NCI-H2107 treated with DMSO at 0.1 percent for 48 hours (cell line): ENCODE measurements around the gene RRP1.

ENCODE experiments used
- DNase-seq: peaks from one replicate; lab custom pipeline; 2025; ENCODE audit not compliant: unreplicated experiment; lab: John Stamatoyannopoulos, UW

The RRP1 gene

DNA sequence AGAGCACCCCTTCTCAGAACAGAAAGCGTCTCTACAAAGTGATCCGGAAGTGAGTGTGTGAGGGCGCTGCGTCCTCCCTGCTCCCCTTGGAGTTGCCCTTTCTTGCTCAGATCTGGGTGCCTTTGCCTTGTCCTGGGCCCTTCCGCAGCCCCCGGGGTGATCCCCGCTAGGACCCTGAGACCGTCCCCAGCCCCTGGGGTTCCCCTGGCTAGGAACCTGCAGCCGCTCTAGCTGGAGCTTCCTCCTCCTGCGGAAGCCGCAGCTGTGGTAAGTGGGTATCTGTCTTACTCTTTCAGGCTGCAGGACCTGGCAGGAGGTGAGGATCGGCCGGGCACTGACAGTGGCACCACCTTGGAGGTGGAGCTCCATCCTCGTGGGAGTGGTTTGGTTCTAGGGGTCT lies 11.2 kb downstream of the RRP1 start:
- no peak for DNase-seq

- DNase-seq = no peak
Measured at GRCh38 chr21:43801006-43801783, 11.8 kb downstream of the RRP1 start.

- DNase-seq = no peak
Measured at GRCh38 chr21:43802713-43803313, 13.4 kb downstream of the RRP1 start.

DNA sequence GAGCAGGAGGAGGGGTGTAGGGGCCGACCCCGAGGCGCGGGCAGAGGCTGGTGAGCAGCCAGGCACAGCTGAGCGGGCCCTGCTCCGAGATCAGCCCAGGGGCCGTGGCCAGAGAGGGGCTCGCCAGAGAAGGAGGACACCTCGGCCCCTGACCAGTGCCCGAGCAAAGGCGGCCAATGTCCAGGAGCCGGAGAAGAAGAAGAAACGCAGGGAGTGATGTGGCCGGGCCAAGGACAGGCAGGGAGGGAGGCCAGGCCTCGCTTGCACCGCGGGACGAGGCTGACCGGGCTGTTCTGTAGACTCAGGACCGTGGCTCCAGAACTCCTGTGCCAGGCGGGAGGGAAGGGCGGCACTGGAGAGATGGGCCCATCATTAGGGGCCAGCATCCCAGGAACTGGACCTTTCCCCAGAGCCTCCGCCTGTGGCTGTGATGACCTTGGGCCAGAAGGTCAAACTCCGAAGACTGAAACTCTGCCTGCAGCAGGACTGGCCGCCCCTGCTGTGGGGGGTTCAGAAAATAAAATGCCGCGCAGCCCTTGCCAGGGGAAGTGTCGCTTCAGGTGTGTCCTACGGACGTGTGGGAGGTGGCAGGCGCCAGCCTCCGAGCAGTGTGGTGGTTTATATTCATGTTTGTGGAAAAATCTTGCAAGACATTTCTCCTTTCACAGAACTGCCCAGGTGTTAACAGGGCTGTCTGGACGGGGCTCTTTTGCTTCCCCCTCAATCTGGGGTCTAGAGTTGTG lies 14.4 kb downstream of the RRP1 start:
- no peak for DNase-seq

- no peak for DNase-seq
Measured at GRCh38 chr21:43805275-43805800, 16.0 kb downstream of the RRP1 start.

- DNase-seq = no peak
Measured at GRCh38 chr21:43806017-43806710, 16.8 kb downstream of the RRP1 start.

DNA sequence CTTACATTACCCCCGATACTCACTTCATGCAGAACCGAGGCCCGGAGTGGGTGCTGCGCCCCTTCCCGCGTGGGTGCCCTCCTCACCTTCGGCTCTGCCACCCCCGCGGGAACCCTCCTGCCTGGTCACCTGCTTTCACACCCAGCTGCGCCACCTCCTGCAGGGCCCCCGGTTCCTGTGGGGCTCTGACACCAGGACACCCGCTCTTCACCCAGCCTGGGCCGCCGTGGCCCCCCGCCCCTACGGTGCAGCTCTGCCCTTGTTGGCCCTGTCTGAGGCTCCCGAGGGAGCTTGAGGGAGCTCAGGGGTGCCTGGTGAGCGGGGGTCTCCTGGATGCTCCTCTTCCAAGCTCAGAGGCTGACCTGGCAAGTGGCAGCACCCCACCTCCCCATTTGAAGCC lies 19.0 kb downstream of the RRP1 start:
- DNase-seq = no peak

- DNase-seq = no peak
Measured at GRCh38 chr21:43808832-43809251, 19.5 kb downstream of the RRP1 start.

GRCh38 chr21:43809346-43809799 lies 20.0 kb downstream of the RRP1 start:
- DNase-seq = no peak

DNA sequence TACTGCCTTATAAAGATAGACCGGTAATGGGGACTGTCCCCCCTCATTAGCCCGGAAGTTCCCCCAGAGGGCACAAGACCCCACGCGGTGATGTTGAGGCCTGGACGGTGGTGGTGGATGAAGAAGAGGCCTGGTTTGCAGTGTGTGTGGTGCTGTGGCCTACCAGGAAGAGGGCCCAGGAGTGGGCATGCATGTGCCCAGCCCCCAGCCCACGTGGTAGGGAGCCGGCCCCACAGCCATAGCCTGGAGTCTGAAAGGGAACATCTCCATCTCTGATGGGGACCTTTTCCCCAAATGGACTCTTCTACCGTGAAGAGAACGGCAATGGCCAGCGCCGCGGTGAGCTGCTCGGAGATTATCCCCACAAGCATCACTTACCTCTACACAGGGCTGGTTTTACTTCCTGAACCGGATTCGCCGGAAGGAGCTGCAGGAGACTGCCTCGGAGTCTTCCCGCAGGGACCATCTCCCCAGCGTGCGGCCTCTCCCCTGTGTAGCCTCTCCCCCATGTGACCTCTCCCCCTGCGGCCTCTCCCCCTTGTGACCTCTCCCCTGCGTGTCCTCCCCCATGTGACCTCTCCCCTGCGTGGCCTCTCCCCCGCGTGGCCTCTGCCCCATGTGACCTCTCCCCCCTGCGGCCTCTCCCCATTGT lies 20.6 kb downstream of the RRP1 start:
- DNase-seq = no peak

DNA sequence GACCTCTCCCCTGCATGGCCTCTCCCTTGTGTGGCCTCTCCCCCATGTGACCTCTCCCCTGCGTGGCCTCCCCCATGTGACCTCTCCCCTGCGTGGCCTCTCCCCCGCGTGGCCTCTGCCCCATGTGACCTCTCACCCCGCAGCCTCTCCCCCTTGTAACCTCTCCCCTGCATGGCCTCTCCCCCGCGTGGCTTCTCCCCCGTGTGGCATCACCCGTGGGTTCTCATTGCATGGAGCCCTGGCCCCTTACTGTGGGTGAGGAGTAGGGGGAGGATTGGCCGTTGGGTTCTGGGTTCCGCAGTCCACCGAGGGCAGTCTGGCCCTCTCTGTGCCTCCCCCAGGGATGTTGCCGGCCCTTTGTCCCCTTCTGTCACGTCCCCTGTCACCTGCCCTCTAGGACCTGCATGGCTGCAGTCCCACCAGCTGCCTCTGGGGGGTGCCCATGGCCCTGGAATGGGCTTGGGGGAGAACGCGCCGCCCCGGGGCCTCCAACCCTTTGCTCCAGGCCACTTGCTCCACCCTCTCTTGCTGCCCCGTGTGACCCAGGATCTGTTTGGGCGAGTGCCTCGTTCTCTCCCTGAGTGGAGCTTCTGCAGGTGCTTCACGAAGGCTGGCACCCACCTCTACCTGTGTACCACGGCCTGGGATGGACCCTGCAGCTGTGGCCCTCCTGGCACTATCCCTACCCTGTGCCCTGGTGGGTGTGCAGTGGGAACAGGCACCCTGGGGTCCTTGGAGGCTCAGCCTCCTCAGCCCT lies 21.3 kb downstream of the RRP1 start:
- DNase-seq = peak; percentile 65

DNA sequence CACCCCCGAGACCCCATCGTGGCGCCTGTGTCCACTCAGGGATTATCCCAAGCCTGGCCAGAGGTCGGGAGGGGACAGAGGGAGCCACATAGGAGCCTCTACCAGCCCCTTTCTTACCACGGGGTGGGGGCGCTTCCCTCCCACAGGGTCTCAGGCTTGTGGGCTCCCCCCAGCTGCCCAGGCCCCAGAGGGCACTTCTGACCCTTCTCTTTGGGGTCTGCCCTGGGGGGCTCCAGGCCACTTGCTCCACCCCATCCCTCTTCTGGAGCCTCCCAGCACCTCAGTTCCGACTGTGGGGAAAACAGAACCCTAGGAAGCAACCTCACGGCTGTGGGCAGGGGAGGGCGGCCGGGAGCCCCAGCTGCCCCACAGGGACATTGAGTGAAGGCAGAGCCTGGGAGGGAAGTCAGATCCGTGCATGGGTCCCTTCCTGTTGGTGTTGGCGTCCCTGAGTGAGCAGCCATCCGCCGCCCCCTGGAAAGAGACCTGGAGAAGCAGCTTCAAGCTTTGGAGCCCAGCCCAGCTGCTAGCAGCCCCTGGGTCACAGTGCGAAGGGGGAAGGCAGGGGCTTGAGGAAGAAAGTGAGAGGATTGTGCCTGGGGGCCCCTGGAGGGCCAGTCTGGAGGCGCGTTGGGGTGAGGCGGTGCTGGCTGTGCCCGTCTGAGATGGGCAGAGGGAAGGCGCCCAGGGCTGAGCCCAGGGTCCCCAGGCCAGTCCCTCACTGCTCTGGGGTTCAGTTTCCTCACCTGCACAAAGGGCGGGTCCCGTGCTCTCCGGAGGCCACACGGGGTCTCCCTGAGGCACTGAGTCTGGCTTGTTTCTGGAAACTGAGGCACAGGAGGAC lies 22.1 kb downstream of the RRP1 start:
- DNase-seq = peak; percentile 13

DNA sequence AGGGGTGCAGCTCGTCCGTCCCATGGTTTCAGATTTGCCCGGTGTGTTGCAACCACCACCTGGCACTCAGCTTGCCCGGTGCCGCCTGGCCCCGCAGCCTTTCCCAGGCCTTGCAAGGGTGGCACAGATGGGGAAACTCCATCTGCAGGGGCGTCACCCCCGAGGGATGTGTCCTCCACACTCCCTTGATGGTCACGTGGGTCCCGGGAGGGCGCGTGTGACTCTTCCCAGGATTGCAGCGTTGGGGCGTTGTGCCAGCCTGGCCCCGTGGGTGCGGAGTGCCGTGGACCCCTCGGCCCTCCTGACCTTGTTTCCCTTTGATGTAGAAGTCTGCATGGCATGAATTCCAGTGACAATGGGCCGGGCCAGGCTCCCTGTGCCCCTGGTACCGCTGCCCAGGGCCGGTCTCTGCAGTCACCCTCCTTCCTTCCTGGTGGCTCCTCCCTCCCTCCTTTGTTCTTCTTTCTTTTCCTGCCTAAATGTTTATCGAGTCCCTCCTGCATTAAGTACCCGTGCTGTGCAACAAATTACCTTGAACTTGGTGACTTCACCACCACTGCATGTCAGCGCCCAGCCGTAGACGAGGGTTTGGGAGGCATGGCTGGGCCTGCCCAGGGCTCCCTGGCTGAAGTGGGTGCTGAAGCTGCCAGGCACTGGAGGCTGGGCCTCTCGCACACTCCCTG lies 22.9 kb downstream of the RRP1 start:
- DNase-seq = peak; percentile 88

DNA sequence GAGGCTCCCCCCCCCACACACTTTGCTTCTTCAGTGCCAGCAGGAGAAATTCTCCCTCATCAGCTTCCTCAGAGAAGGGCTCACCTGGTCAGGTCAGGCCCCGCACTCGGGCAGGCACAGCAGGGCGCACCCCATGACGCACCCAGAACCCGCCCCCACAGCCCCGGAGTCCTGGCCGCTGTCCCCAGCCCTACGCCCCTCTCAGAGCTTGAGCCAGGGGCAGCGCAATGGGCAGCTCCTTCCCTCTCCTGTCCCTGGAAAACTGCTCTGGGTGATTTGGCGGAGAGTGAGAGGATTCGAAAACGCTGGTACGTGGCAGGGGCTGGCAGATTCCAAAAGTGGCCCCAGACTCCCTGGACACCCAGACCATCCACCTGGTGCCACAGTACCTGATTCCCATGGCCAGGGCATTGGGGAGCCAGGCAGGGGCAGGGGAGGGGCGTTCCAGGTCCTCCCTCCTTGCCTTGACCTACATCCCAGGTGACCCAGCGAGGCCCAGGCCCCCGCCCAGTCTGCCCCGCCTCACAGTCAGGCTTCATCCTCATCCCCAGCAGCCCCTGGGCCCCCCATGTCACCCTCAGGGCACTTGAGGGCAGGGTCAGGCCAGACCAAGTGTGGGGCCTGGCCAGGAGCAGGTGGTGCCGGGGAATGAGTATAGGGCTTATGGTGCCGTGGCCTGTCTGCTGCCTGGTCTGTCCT lies 23.7 kb downstream of the RRP1 start:
- no peak for DNase-seq

DNA sequence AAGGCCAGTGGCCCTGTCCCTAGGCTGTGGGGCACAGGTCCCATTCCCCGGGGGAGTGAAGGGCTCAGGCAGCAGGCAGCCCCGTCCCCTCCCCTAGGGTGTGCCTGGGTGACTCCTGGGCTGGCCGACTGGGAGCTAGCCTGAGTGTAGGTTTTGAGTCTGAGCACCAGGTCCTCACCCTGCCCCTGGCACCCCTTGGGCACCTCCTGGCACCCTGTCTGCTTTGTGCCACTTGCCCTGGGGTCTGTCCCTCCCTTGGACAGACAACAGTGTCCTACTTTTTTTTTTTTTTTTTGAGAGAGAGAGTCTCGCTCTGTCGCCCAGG lies 24.2 kb downstream of the RRP1 start:
- no peak for DNase-seq

- DNase-seq = no peak
Measured at GRCh38 chr21:43814215-43815106, 25.1 kb downstream of the RRP1 start.

GRCh38 chr21:43815107-43815613 lies 25.8 kb downstream of the RRP1 start:
- no peak for DNase-seq
